Hair follicular keratinocyte (primary cell): ENCODE measurements around the gene ACTN3. TPM values are rescaled to one million over a fixed set of nuclear protein-coding genes. Genes with fewer than 3 reads are reported as not detected.

Experiments
- total RNA-seq: library from RNA; depleted of rRNA; stranded (reverse); fragments of >200 nt; gene quantifications from 2 replicates; pipeline ENCODE4 v1.2.3, GENCODE V29; 2015

The ACTN3 gene
- total RNA-seq: not detected in 2 replicates

GRCh38 chr11:66546368-66546965 is at the start of gene ACTN3:
TSS of gene ACTN3 (plus strand) at chr11:66546903. CDS start at chr11:66546938, 35 bp downstream.

GRCh38 chr11:66510271-66510989 is 36.3 kb upstream of the ACTN3 start, which contains the start of gene BBS1:
TSS of gene BBS1 (plus strand) at chr11:66510635. CDS start at chr11:66510660, 25 bp downstream.

GRCh38 chr11:66545701-66546367 is 869 bp upstream of the ACTN3 start, which contains the start of gene ZDHHC24:
TSS of gene ZDHHC24 (minus strand) at chr11:66546048. CDS start at chr11:66546003, 45 bp downstream.

GRCh38 chr11:66568124-66568916 is 21.6 kb downstream of the ACTN3 start, which contains the start of gene CTSF:
TSS of gene CTSF (minus strand) at chr11:66568606. CDS start at chr11:66568486, 120 bp downstream.

GRCh38 chr11:66592457-66593302 is 46.0 kb downstream of the ACTN3 start, which contains the start of the genes CCDC87 and CCS:
TSS of gene CCDC87 (minus strand) at chr11:66593063. CDS start at chr11:66593015, 48 bp downstream.
TSS of gene CCS (plus strand) at chr11:66593185. CDS start at chr11:66593262, 77 bp downstream.

Other genes with a start within 250 kb of the ACTN3 start
- gene CD248, start 229.9 kb upstream of the ACTN3 start, total RNA-seq: 0.47 and 1.3 TPM in 2 replicates
- 71.5 and 99.2 TPM in 2 replicates for gene RIN1, start 210.5 kb upstream of the ACTN3 start, total RNA-seq
- gene BRMS1, start 201.8 kb upstream of the ACTN3 start, total RNA-seq: 64.3 and 101 TPM in 2 replicates
- gene B4GAT1, start 199.3 kb upstream of the ACTN3 start, total RNA-seq: 15.6 and 18.1 TPM in 2 replicates
- 3.1 and 6.2 TPM in 2 replicates for gene SLC29A2, start 175.1 kb upstream of the ACTN3 start, total RNA-seq
- not detected in 2 replicates for gene NPAS4, start 125.9 kb upstream of the ACTN3 start, total RNA-seq
- 73.6 and 93.1 TPM in 2 replicates for gene MRPL11, start 108.1 kb upstream of the ACTN3 start, total RNA-seq
- 4.6 and 5.3 TPM in 2 replicates for gene PELI3, start 80.0 kb upstream of the ACTN3 start, total RNA-seq
- 68.5 and 69.8 TPM in 2 replicates for gene DPP3, start 66.5 kb upstream of the ACTN3 start, total RNA-seq
- gene BBS1, start 36.3 kb upstream of the ACTN3 start, total RNA-seq: 11.6 and 18.0 TPM in 2 replicates
- gene ZDHHC24, start 855 bp upstream of the ACTN3 start, total RNA-seq: 15.3 and 19.8 TPM in 2 replicates
- 3.9 and 5.0 TPM in 2 replicates for gene CTSF, start 21.7 kb downstream of the ACTN3 start, total RNA-seq
- under 0.01 and 0.19 TPM in 2 replicates for gene CCDC87, start 46.2 kb downstream of the ACTN3 start, total RNA-seq
- 20.0 and 24.5 TPM in 2 replicates for gene CCS, start 46.3 kb downstream of the ACTN3 start, total RNA-seq
- gene RBM14, start 69.7 kb downstream of the ACTN3 start, total RNA-seq: 28.5 and 54.3 TPM in 2 replicates
- gene RBM4, start 91.8 kb downstream of the ACTN3 start, total RNA-seq: 79.7 and 80.4 TPM in 2 replicates
- gene RBM4B, start 131.0 kb downstream of the ACTN3 start, total RNA-seq: 10.8 and 11.0 TPM in 2 replicates
- gene SPTBN2, start 182.3 kb downstream of the ACTN3 start, total RNA-seq: 26.7 and 42.9 TPM in 2 replicates